MM.1S (cell line): ENCODE results near the gene BACH2.

Experiments used
- DNase-seq: peaks from one replicate; pipeline ENCODE4 v3.0.0-alpha.2; 2015
- H2AFZ ChIP-seq: fragments of 300-600 bp; sonication (generic); 2 replicates; pipeline ENCODE4 v1.6.0; 2016; ENCODE audit warnings: antibody characterized with exemption, low read length
- H3F3A ChIP-seq: fragments of 300-600 bp; sonication (generic); 2 replicates; pipeline ENCODE4 v1.6.1; 2016; ENCODE audit warnings: mild to moderate bottlenecking, antibody characterized with exemption, low read length, moderate library complexity, mixed read lengths; ENCODE audit not compliant: insufficient read depth
- H3K27ac ChIP-seq: fragments of 300-600 bp; sonication (generic); 2 replicates; pipeline ENCODE4 v1.5.1; 2016; ENCODE audit warnings: mild to moderate bottlenecking, low read length
- H3K27me3 ChIP-seq: fragments of 300-600 bp; sonication (generic); replicated peaks from 2 replicates; pipeline ENCODE4 v1.6.0; 2016; ENCODE audit warnings: low read length; ENCODE audit not compliant: insufficient read depth
- H3K36me3 ChIP-seq: fragments of 300-600 bp; sonication (generic); replicated peaks from 2 replicates; pipeline ENCODE4 v1.6.1; 2016; ENCODE audit warnings: mild to moderate bottlenecking, low read length, mixed read lengths; ENCODE audit not compliant: insufficient read depth
- H3K4me1 ChIP-seq: fragments of 300-600 bp; sonication (generic); 2 replicates; pipeline ENCODE4 v1.6.1; 2016; ENCODE audit warnings: low read length, mixed read lengths
- H3K4me2 ChIP-seq: fragments of 300-600 bp; sonication (generic); 2 replicates; pipeline ENCODE4 v1.6.0; 2016; ENCODE audit warnings: low read depth, low read length
- H3K4me3 ChIP-seq: fragments of 300-600 bp; sonication (generic); 2 replicates; pipeline ENCODE4 v1.5.1; 2016; ENCODE audit warnings: low read length, mixed read lengths
- H3K79me2 ChIP-seq: fragments of 300-600 bp; sonication (generic); 2 replicates; pipeline ENCODE4 v1.6.1; 2016; ENCODE audit warnings: mixed run types, low read length, mixed read lengths
- H3K9ac ChIP-seq: fragments of 300-600 bp; sonication (generic); 2 replicates; pipeline ENCODE4 v1.6.1; 2016; ENCODE audit warnings: low read length, mixed read lengths
- H3K9me2 ChIP-seq: fragments of 300-600 bp; sonication (generic); replicated peaks from 2 replicates; pipeline ENCODE4 v1.6.1; 2016; ENCODE audit warnings: mild to moderate bottlenecking, low read length, mixed read lengths; ENCODE audit not compliant: insufficient read depth
- H3K9me3 ChIP-seq: fragments of 300-600 bp; sonication (generic); replicated peaks from 2 replicates; pipeline ENCODE4 v1.6.1; 2016; ENCODE audit warnings: mild to moderate bottlenecking, low read length, mixed read lengths; ENCODE audit not compliant: insufficient read depth
- H4K20me1 ChIP-seq: fragments of 300-600 bp; sonication (generic); 2 replicates; pipeline ENCODE4 v1.6.1; 2016; ENCODE audit warnings: mild to moderate bottlenecking, low read length, moderate library complexity, mixed read lengths; ENCODE audit not compliant: insufficient read depth
- EZH2 ChIP-seq: fragments of 300-600 bp; sonication (generic); optimal IDR thresholded peaks from 2 replicates; pipeline ENCODE3; 2017; ENCODE audit warnings: low read depth, mild to moderate bottlenecking, antibody characterized with exemption, low read length, mixed read lengths
- EZH2phosphoT487 ChIP-seq: fragments of 300-600 bp; sonication (generic); IDR thresholded peaks from 2 replicates; pipeline ENCODE4 v1.6.1; 2018; ENCODE audit warnings: antibody characterized with exemption, low read length
- TF ChIP-seq, protein P1 (sequence below): fragments of 300-600 bp; sonication (generic); IDR thresholded peaks from 2 replicates; pipeline ENCODE4 v1.5.1; 2016; ENCODE audit warnings: antibody characterized with exemption, low read length, mixed read lengths

Gene BACH2

DNA sequence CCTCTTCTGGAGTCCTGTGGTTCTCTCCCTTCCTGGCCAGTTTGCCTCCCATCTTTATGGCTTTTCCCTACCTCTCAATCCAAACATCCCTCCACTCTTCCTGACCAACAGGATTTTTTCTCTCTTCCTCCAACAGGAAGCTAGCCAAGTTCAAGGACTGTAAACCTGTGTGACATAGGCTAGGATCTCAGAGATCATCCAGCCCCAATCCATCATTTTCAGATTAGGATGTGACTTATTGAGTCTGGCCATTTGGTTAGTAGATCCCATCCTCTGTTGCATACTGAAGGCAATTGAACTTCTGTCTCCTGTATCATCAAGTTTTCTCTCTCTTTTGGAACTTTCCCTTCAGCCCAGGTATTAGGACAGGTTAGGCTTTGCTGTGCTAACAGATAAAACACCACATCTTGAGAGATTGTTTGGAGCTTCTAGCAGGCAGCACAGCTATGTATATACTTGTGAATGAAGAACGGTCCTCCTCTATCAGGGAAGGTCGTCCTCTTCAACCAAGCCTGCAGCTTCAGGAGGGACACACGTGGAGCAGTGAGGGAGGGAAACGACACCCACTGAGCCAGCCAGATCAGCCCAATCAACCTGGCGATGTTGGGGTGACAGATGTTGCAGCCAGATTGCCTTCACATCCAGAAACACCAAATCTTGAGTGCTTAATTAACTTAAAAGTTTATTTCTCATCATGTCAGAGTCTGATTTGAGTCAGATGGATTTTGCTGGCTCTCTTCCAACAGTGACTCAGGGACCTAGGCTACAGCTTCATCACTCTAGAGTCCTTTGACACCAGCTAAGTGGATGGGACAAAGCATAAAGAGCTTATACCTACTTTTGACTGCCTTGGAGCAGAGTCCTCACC lies 295.5 kb downstream of the BACH2 start:
- DNase-seq: no peak
- H3K4me2 ChIP-seq: no peak overlapping the region

DNA sequence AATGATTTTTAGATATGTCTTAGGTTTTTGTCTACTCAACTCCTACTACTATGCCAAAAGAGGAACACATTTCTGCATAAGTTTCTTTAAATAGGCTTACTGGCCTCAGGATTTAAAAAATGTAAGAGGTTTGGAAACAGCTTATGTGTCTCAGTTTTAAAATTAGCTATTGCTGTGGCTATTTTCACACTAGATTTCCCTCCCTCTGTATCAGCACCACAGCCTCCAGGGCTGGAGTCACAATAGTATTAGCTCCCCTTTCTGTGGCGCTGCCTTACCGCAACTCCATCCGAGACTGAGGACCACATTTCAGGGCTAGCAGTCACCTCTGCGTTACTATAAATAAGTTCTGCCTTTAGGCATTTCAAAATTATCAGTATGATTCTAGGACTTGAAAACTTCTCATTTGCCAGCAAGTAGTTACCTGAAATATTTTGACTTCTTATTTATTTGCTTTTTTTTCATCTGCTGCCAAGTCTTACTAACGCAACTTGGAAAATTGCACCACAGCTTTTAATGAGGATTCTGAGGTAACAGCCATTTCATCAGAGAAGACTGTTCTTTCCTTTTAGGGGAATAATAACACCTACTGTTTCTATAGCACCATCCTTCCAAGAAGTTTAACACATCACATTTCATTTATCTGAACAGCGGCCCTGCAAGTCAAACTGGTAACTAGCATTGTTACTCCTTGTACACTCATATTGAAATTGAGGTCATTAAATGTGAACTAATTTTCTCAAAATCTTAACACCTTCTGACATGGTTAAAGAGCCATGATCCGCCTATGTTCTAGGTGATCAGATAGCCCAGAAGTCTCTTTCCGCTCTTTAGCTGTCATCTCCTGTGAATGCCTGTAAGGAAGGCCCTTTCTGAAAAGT lies 296.5 kb downstream of the BACH2 start:
- no peaks in the 10 kb centered on the region for H3K4me1 ChIP-seq
- no peak overlapping the region for H2AFZ ChIP-seq
- H3K79me2 ChIP-seq: no peaks in the 10 kb centered on the region
- no peaks in the 10 kb centered on the region for H3K36me3 ChIP-seq
- no peak overlapping the region for H3K4me2 ChIP-seq
- no peaks in the 10 kb centered on the region for H3K9me3 ChIP-seq
- no peaks in the 10 kb centered on the region for H3K9me2 ChIP-seq
- H3K4me3 ChIP-seq: no peak overlapping the region
- H3K27ac ChIP-seq: no peak overlapping the region
- H3F3A ChIP-seq: no peaks in the 10 kb centered on the region
- H3K9ac ChIP-seq: no peak overlapping the region
- DNase-seq: no peak
- TF ChIP-seq EZH2 (no peak), EZH2phosphoT487 (no peak)
- TF ChIP-seq, protein P1, sequence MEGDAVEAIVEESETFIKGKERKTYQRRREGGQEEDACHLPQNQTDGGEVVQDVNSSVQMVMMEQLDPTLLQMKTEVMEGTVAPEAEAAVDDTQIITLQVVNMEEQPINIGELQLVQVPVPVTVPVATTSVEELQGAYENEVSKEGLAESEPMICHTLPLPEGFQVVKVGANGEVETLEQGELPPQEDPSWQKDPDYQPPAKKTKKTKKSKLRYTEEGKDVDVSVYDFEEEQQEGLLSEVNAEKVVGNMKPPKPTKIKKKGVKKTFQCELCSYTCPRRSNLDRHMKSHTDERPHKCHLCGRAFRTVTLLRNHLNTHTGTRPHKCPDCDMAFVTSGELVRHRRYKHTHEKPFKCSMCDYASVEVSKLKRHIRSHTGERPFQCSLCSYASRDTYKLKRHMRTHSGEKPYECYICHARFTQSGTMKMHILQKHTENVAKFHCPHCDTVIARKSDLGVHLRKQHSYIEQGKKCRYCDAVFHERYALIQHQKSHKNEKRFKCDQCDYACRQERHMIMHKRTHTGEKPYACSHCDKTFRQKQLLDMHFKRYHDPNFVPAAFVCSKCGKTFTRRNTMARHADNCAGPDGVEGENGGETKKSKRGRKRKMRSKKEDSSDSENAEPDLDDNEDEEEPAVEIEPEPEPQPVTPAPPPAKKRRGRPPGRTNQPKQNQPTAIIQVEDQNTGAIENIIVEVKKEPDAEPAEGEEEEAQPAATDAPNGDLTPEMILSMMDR: no peak
- H4K20me1 ChIP-seq: no peaks in the 10 kb centered on the region
- no peaks in the 10 kb centered on the region for H3K27me3 ChIP-seq

More for the DNA sequence above, 295.5 kb downstream of the BACH2 start:
- Histone ChIP-seq H2AFZ (no peak overlapping the region), H3F3A (no peaks in the 10 kb centered on the region), H3K27ac (no peak overlapping the region), H3K27me3 (no peaks in the 10 kb centered on the region), H3K4me3 (no peak overlapping the region), H3K36me3 (no peaks in the 10 kb centered on the region), H4K20me1 (no peaks in the 10 kb centered on the region), H3K9me2 (no peaks in the 10 kb centered on the region), H3K4me1 (no peaks in the 10 kb centered on the region), H3K9me3 (no peaks in the 10 kb centered on the region), H3K9ac (no peak overlapping the region), H3K79me2 (no peaks in the 10 kb centered on the region)
- TF ChIP-seq, protein P1: no peak
- no peak for TF ChIP-seq EZH2phosphoT487
- no peak for TF ChIP-seq EZH2

DNA sequence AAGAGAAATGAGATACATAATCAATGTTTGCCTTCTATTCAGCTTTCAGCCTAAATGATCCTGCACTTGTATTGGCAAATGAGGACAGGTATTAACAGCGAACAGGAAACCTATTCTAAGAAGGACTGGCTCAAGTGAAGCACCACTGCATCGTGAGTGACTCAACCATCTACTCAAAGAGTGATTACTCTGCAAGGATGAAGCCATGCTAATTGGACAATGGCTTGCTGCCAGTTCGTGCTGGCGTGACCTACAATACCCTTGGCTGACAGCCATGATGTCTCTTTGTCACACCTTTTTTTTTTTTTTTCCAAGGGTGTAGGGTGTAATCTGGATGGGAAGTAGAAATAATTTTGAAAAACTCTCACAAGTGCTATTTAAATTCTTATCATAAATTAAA lies 297.5 kb downstream of the BACH2 start:
- Histone ChIP-seq H3K9ac (no peak overlapping the region), H3K36me3 (no peaks in the 10 kb centered on the region)

More for the DNA sequence above, 297.5 kb downstream of the BACH2 start:
- Histone ChIP-seq H3K79me2 (no peaks in the 10 kb centered on the region), H3K27ac (no peak overlapping the region), H3K4me2 (no peak overlapping the region), H3K27me3 (no peaks in the 10 kb centered on the region), H4K20me1 (no peaks in the 10 kb centered on the region), H3K4me3 (no peak overlapping the region), H2AFZ (no peak overlapping the region), H3K9me2 (no peaks in the 10 kb centered on the region), H3F3A (no peaks in the 10 kb centered on the region), H3K9me3 (no peaks in the 10 kb centered on the region), H3K4me1 (no peaks in the 10 kb centered on the region)
- TF ChIP-seq EZH2 (no peak), EZH2phosphoT487 (no peak)
- TF ChIP-seq, protein P1: no peak
- no peak for DNase-seq
